ENCODE data around the gene PLA2G4B.

The PLA2G4B gene

DNA sequence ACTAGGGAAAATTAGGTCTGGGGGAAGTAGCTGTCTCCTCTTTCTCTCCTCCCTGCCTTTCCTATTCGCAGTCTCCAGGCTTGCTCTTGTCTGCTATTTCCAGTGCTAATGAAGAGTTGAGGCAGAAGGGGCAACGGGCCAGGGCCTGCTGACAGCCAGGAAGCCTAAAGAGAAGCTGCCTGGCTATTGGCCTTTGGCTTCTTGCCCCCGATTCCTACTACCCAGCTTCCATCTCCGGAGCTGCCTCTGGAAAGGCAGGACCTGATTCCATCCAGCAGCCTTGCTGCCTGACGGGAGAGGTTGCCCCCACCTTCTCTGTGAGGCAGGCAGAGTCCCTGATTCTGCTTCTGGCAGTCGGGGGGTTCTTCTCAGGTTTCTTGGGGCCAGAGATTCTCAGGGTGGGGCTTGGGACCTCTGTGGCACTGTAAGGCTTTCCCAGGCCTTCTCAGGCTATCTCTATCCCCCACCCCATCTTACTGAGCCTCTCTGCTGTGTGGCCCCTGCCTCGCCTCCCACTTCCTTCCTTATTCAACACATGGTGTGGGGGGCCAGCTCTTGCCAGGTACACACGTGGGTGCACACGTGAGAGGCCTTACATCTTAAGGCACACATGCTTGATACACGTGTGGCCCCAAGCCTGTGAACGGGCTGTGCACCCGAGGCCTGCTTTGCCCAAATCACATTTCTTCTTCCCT lies 29.0 kb upstream of the PLA2G4B start:
- no peak for DNase-seq

DNA sequence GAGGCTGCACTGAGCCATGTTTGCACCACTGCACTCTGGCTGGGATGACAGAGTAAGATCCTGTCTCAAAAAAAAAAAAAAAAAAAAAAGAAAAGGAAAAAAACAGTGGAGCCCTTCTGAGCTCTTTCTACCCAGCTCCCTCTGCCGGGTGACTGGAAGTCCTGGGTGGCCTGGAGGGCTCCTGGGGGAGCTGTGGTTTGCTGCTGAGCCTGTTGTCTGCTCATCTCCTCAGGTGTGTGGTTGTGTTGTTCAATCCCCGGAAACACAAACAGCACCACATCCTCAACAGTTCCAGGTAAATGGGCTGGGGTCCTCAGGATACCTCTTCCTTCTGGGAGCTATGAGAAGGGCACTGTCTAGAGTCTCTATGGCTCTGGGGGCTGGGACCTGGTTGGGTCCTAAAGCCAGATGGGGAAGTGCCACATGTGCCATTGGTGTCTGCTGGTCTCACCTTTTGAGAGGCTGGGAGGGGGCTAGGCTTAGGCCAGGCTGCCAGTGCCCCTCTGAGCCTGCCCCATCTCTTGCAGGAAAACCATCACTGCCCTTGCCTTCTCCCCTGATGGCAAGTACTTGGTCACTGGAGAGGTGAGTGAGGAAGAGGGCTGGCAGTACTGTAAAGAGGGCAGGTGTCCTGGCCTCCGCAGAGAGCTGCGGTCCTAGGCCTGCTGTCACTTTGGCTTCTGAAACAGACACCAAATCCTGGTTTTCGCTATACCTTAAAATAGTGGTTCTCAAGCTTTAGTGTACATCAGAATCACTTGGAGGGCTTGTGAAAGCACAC lies 27.8 kb upstream of the PLA2G4B start:
- no peak for DNase-seq

DNA sequence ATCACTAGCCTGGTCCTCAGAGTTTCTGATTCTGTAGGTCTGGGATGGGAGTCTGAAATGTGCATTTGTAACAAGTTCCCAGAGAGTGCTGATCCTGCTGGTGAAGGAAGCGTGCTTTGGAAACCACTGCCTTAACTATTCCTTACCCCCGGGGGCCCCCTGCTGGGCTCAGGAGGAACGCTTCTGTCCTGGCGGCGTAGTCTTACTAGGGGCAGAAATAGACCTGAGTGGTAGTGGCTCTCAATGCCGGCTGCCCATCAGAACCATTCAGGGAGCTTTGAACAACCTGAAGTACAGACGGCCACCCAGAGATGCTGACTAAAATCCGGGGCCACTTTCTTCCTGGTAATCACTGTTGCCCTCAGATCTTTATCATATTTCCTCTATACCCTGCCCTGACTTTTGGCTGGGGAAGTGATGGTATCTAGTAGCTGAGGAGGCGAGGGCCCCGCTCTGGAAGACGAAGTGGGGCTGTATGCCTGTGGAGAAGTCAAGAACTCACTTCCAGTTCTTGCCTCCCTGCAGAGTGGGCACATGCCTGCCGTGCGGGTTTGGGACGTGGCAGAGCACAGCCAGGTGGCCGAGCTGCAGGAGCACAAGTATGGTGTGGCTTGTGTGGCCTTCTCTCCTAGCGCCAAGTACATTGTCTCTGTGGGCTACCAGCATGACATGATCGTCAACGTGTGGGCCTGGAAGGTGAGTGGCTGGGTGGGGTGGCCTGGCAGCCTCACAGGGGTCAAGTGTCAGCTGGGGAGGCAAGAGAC lies 27.0 kb upstream of the PLA2G4B start:
- peak; percentile 87 for DNase-seq

DNA sequence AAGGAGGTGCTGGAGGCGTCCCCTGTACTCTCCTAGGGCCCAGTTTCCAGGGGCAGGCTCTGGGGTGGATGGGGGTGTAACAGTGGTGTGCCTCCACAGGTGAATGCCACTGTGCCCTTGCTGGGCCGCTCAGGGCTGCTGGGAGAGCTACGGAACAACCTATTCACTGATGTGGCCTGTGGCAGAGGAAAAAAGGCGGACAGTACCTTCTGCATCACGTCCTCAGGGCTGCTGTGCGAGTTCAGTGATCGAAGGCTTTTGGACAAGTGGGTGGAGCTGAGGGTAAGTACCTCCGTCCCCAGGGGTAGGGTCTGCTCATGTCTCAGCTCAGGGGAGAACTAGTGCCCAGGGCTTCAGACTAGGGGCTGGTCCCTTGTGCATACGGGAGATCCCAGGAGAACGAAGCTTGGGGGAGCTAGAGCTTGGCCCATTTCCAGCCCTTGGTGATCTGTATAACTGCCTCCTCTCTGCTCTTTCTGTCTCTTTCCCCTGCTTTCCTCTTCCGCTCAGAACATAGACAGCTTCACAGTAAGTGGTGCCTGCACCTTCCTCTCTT lies 25.7 kb upstream of the PLA2G4B start:
- DNase-seq: no peak

DNA sequence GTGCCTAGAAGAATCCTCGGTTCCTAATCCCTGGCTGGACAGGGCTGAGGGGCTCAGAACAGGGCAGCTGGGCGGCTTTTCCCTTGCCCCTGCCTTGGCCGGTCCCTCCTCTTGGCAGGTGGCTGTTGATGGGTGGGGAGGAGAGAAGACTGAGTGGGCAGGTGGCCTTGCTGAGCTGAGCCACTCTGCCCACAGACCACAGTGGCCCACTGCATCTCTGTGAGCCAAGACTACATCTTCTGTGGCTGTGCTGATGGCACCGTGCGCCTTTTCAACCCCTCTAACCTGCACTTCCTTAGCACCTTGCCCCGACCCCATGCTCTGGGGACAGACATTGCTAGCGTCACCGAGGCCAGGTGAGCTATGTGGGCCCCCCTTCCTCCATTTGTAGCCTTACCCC lies 25.2 kb upstream of the PLA2G4B start:
- no peak for DNase-seq

DNA sequence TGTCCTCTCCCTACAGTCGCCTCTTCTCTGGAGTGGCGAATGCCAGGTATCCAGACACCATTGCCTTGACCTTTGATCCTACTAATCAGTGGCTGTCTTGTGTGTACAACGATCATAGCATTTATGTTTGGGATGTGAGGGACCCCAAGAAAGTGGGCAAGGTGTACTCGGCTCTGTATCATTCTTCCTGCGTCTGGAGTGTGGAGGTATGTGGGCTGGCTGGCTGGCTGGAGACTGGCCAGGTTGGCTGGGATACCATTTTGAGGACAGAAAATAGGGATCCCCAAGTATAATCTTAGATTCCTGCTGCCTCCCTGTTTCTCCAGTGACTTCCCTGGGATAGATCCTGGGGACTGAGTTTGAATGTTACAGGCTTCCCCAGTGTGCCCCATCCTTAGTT lies 24.1 kb upstream of the PLA2G4B start:
- no peak for DNase-seq

DNA sequence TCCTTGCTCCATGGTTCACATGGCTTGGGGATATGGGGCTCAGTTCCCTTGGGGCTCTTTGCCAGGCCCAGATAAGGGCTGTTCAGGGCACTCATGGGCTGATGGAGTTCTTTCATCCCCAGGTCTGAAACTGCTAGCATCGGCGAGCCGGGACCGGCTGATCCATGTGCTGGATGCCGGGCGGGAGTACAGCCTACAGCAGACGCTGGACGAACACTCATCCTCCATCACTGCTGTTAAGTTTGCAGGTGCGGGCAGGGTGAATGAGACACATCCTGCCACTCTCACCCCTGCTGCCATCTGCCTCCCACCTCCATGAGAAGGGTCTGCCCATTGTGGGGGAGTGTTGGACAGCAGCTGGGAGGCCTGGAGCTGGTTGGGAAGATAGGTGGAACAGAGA lies 21.9 kb upstream of the PLA2G4B start:
- no peak for DNase-seq

DNA sequence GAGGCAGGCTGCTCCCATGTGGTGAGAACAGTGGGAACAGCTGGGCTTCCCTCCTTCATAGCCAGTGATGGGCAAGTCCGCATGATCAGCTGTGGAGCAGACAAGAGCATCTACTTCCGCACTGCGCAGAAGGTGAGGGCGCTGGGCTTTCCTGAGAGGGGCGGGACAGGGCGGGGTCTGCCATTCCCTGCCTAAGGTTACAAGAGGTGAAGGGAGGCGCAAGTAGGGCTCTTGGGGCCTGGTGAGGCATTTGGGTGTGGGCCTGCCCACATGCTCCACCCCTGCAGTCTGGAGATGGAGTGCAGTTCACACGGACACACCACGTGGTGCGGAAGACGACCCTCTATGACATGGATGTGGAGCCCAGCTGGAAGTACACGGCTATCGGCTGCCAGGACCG lies 21.3 kb upstream of the PLA2G4B start:
- DNase-seq: no peak

DNA sequence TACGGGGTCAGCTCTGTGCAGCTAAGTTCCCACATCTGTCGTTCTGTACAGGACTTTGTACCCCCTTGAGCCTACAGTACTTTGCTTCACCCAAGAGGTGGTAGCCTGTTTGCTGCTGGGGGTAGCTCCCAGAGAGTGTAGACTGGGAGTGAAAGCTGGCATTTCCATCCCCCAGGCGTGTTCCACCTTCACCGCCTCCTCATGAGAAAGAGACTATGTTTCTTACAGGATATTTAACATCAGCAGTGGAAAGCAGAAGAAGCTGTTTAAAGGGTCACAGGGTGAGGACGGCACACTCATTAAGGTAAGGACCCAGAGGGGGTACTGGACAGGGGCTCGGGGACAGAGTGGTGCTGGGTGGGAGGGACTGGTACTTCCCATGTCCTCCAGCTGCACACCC lies 20.9 kb upstream of the PLA2G4B start:
- no peak for DNase-seq

DNA sequence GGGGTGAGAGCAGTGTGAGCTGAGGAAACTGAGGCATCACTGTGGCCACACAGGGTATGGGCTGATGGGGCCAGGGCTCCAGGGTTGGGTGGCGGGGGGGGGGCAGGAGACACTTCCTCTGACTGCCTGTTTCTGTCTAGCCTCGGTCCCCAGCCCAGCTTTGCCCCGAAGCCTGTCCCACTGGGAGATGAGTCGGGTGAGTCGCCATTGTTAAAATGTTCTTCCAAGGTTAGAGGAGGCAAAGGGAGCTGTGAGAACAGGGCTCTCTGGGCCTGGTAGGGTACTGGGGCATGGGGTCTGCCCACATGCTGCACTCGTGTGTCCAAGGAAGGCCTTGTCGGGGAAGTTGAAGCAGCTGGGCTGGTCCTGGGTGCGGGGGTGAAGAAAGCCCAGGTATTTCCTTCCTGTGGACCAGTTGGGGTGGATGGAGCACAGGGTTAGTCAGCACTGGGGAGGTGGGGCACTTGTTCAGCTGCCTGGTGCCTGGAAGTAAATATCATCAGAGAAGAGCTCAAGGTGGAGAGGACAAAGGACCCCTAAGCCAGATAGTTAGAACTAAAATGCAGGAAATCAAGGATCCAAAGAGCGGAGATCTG lies 19.1 kb upstream of the PLA2G4B start:
- no peak for DNase-seq

DNA sequence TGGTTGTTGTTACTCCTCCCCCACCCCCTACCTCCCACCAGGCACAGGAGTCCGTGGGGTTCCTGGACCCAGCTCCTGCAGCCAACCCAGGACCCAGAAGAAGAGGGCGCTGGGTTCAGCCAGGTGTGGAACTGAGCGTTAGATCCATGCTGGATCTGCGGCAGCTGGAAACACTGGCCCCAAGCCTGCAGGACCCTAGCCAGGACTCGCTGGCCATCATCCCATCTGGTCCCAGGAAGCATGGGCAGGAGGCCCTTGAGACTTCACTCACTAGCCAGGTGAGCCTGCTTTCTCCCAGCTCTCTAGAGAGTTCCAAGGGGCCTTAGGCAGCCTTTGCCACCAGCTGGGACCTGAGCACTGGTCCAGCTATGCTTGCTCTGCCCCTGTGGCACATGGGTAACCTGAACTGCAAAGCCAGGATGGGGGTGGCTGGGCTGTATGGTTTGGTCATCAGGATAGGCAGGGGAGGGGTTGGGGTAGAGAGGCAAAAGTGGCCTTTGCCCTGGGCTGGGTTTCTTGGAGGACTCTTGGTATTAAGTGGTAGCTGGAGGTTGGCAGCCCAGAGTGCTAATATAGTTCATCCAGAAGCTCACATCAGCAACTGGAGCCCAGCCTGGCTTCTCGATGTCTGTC lies 17.7 kb upstream of the PLA2G4B start:
- DNase-seq: no peak

DNA sequence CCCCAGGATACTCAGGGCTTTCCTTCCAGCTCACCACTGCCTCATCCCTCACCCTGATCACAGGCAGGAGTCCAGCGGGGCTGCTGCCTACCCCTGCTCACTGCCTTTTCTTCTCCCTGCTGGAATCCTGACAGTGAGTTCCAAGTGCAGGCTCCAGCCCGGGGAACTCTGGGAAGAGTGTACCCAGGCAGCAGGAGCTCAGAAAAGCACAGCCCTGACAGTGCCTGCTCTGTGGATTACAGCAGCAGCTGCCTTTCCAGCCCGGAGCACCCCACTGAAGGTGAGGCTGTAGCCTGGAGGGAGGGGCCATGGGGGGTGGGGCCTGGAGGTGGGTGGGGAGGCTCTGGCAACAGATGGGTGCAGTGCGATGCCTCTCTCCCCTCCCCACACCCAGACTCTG lies 16.8 kb upstream of the PLA2G4B start:
- no peak for DNase-seq

DNA sequence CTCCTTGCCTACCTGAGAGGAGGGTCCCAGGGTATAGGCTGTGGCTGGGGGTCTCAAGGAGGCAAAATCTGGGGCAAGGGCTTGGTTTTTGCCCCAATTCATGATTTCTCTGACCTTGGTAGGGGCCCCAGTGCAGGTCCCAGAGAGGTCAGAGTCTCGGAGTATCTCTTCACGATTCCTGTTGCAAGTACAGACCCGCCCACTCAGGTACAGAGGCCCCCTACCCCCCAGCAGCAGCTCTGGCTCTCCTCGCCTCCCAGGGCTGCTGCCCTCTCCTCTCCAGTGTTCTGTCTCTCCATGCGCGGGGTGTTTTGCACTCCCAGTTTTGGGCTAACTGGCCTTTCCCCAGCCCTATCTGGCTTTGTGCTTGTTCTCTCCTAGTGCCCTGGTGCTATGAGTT lies 16.2 kb upstream of the PLA2G4B start:
- DNase-seq: no peak

DNA sequence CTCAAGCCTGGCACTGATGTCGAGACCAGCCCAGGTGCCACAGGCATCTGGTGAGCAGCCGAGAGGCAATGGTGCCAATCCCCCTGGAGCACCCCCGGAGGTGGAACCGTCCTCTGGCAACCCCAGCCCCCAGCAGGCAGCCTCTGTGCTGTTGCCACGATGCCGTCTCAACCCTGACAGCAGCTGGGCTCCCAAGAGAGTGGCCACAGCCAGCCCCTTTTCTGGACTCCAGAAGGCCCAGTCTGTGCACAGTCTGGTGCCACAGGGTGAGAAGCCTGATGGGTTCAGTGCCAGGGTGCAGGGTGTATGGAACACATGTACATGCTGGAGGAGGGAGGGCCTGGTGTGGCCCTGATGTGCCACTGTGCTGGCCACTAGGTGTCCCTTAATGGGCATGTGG lies 15.7 kb upstream of the PLA2G4B start:
- DNase-seq: no peak

DNA sequence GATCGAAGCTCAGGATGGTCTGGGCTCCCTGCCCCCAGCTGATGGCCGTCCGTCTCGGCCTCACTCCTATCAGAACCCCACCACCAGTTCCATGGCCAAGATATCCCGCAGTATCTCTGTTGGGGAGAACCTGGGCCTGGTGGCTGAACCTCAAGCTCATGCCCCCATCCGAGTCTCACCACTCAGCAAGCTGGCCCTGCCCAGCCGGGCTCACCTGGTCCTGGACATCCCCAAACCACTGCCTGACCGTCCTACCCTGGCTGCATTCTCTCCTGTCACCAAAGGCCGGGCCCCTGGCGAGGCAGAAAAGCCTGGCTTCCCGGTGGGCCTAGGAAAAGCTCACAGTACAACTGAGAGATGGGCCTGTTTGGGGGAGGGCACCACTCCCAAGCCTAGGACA lies 15.1 kb upstream of the PLA2G4B start:
- no peak for DNase-seq

DNA sequence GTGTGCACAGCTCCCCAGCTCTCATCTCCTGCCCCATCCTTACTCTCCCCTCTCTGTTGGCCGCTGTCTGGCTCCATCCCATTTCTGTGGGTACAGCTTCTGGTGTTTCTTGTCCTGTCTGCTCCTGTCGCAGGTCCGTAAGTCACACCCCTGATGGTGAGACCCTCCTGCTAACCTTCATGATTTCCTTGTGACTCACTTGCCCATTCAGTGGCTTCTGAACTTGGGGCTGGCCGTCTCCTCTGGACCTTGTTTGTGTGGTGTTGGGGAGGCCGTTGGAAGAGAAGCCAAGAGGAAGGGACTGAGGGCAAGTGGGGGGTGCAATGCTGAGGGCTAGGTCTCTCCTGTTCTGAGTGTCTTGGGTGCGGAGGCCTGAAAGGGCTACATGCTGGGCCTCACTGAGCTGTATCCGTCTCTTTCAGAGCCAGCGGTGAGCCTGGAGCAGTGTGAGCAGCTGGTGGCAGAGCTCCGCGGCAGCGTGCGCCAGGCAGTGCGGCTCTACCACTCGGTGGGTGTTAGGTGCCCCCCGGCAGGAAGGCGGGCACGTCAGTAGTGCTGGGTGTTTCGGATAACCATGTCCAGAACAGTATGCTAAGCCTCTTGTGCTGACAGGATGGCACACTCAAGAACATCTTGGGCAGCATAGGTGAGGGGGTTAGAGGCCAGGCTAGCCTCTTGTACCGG lies 14.4 kb upstream of the PLA2G4B start:
- no peak for DNase-seq

DNA sequence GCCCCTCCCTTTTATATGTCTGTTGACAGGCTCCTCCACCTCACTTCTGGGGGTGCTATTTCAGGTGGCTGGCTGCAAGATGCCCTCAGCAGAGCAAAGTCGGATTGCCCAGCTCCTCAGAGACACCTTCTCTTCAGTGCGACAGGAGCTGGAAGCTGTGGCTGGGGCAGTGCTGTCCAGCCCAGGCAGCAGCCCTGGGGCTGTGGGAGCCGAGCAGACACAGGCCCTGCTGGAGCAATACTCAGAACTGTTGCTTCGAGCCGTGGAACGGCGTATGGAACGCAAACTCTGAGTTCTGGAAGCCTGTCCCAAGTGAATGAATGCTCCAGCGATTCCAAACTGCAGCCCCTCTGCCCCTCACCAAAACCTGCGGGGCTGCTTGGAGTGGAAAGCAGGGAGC lies 13.5 kb upstream of the PLA2G4B start:
- no peak for DNase-seq

DNA sequence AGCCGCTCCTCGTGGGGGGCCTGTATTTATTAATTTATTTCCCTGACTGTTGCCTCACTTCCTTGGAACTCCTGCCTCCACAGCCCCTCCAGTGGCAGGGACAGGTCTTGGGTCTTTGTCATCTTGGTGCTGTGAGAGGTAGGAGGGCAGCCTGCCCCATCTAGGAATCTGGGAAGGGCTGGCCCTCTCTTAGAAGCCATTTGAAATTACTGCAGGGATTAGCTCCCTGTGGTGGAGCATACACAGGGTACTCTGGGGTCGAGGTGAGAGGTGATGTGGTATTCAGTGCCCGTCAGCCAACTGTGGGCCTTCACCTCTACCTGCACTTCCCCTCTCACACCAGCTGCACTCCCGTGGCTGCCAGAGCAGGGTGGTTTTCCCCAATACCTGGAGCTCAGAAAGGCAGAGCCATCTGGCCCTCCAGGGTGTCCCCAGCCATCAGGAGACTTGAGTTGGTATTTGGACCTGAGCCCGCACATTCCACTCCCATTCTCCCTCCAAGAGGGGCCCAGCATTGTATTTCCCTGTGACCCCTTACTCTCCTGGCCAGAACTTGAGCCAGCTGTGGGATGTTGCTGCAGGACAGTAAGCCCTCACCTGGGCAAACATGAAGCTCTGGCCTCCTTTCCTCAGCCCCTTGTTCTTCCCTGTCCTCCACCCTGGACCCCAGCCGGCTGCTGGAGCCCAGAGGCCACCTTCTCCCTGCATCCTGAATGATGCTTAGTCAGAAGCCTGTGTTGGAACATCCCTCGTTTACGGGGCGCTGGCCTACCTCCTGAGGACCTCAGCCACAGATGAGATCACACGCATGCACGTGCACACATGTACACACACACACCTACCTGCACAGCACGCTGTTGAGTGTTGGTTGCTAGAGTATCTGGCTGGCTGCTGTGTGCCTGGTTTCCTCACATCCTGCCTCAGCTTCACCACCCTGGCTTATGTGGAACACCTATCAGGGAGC lies 12.8 kb upstream of the PLA2G4B start:
- DNase-seq: no peak

DNA sequence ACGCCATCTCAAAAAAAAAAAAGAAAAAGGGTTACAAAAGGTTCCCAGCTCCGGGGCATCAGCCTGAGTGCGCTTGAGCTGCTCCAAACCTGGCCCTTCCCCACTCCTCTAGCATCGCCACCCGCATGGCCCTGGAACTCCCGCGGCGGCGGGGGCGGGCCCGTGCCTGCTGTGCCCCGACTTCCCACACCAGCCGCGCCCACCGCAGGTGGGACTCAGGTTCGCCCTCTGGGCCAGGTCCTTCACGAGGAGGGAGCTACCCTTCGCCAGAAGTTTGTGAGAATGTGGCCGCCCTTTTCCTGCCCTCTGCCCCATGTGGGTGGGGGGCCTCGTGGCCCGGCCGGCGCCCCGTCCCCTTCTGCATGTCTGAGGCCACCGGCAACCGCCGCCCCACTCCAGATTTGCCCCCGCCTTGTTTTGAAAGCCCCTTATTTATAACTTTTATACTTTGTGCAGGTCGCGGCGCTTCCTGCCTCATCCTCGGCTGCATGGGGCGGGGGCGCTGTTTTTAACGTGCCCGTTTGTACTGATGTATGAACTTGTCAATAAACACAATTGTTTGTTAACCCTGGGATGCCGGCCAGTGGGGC lies 11.3 kb upstream of the PLA2G4B start:
- DNase-seq: no peak

Data from activated CD8-positive, alpha-beta memory T cell treated with anti-CD3 and anti-CD28 coated beads for 24 hours (primary cell).